Adrenal gland (tissue), 12 donors: ENCODE measurements around the gene GJD4. TPM values are rescaled to one million over a fixed set of nuclear protein-coding genes. Genes with fewer than 3 reads are reported as not detected.

Experiments used
- DNase-seq, 7 donors: peaks; one replicate each; pipeline ENCODE4 v3.0.0-alpha.2; 2019 to 2020
- H3K27ac ChIP-seq, 5 donors: fragments of 200-600 bp; sonication (generic) in 4 of 5; 1 replicate in 3 of 5; 2 replicates in 2 of 5; pipeline versions ENCODE4 v1.5.1 to v1.8.0; 2016 to 2020; ENCODE audit warnings: mild to moderate bottlenecking in 1 of 5
- H3K27me3 ChIP-seq: fragments of 200-600 bp; 2 replicates; pipeline ENCODE4 v1.8.0; 2021
- H3K36me3 ChIP-seq, 2 donors: fragments of 200-600 bp; replicated peaks in 1 of 2; 1 replicate in 1 of 2; 2 replicates in 1 of 2; pipeline versions ENCODE4 v1.5.1 to v1.8.0; 2018 to 2022
- H3K4me1 ChIP-seq, 2 donors: fragments of 200-600 bp; replicated peaks in 1 of 2; 1 replicate in 1 of 2; 2 replicates in 1 of 2; pipeline versions ENCODE4 v1.5.1 to v1.8.0; 2018 to 2021
- H3K4me3 ChIP-seq, 4 donors: fragments of 200-600 bp; sonication (generic) in 3 of 4; one replicate each; pipeline ENCODE4 v1.5.1; 2016 to 2018
- H3K9me3 ChIP-seq, 3 donors: fragments of 200-600 bp; sonication (generic) in 1 of 3; replicated peaks in 1 of 3; 1 replicate in 2 of 3; 2 replicates in 1 of 3; pipeline versions ENCODE4 v1.5.1 to v1.8.0; 2016 to 2021
- POLR2A ChIP-seq, 2 donors: fragments of 450-650 bp; IDR thresholded peaks; one replicate each; pipeline ENCODE4 v1.6.1; 2017; ENCODE audit warnings: antibody characterized with exemption in 2 of 2, mild to moderate bottlenecking in 2 of 2, moderate library complexity in 1 of 2
- WGBS, 4 donors: extraction: QIAGEN DNeasy Blood & Tissue Kit in 2 of 4; methylation state at CpG; one replicate each; pipeline versions ENCODE4 v1.1.5 to v1.1.7; 2013 to 2017; 5-methylcytosine and 5-hydroxymethylcytosine counted together
- intact Hi-C, 2 donors: fragments of 100-400 bp; cut with DNase I; formaldehyde crosslinking; loops; one replicate each; pipeline versions ENCODE4 v1.14.1 to v1.15.0; 2022 to 2023
- polyA plus RNA-seq, 3 donors: library from polyadenylated mRNA; stranded (reverse); fragments of 200-250 nt in 2 of 3; fragments of 350-450 nt in 1 of 3; fragmentation: Illumina TruSeq in 1 of 3; extraction: RNeasy Lipid Tissue Mini Kit (QIAGEN cat#74804) in 1 of 3; gene quantifications; one replicate each; pipeline ENCODE4 v1.2.3, GENCODE V29; 2013 to 2014
- total RNA-seq, 9 donors: library from RNA; depleted of rRNA in 4 of 9; stranded (reverse); fragments of >200 nt in 4 of 9; fragments of 120-200 nt in 1 of 9; fragmentation: NEBNext Ultra II Directional in 1 of 9; extraction: Animal tissue kit (Norgen Biotek cat#: 25700) in 1 of 9; gene quantifications; one replicate each; pipeline versions ENCODE4 v1.1.0 to v1.2.4, GENCODE V29; 2013 to 2023
- TF ChIP-seq, protein P1 (sequence below), 6 experiments: fragments of 450-650 bp in 4 of 6; fragments of 200-600 bp in 2 of 6; sonication (generic) in 1 of 6; IDR thresholded peaks; 1 replicate in 5 of 6; 2 replicates in 1 of 6; pipeline versions ENCODE4 v1.5.1 to v1.8.0; 2016 to 2021; ENCODE audit warnings: antibody characterized with exemption in 6 of 6, mild to moderate bottlenecking in 2 of 6, moderate library complexity in 1 of 6
- donor health status: healthy with polysubstance abuse.
- donor health status: Bipolar disorder and iron deficiency.
- donor health status: DM: yes; HTN: yes; CAD: no.
- donor health status: DM: no; HTN: no; CAD: no.
- donor health status: DM: no; HTN: no; CAD: no.
- donor health status: DM: yes; HTN: yes; CAD: no.

The GJD4 gene
- total and polyA plus RNA-seq, 12 donors = not detected

DNA sequence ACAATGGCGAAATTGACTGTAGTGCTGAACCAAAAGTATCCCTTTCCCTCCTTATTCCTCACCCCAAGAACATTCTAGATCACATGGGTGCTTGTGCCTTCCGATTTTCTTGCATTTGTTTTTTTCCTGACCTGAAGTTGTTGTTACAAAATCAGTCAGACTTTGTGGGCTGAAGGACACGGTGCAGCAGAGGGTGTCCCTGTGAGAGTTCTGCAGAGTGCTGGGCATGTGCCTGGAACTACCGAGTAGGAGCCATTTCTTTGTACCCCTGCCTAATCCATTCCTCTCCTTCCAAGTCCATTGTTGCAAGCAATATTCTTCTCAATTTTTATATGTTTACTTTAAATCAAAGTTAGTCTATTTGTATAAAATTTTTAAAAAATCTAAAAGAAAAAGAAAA lies 35.3 kb upstream of the GJD4 start:
- no peak for DNase-seq
- H3K27me3 ChIP-seq = no peaks in the 10 kb centered on the region
- H3K27ac ChIP-seq = no peak overlapping the region
- peaks cover under 1 to 5% of the 10 kb centered on the region in 2 donors for H3K4me1 ChIP-seq
- no peaks in the 10 kb centered on the region for H3K9me3 ChIP-seq
- intact Hi-C loops = loop anchor here in 1 of 2 donors (10.0 kb wide), 1 partner anchor 455 kb away; no protein-coding TSS in a partner anchor
- H3K4me3 ChIP-seq = no peak overlapping the region
- WGBS, 4 donors = 70 to 87% (median 74%) methylated on average over 4 of the region's 4 CpGs
- peaks cover 0 to 31% of the 10 kb centered on the region in 2 donors for H3K36me3 ChIP-seq
- no peak for TF ChIP-seq POLR2A (IDR thresholded peaks at IDR 0.05)
- TF ChIP-seq, protein P1, sequence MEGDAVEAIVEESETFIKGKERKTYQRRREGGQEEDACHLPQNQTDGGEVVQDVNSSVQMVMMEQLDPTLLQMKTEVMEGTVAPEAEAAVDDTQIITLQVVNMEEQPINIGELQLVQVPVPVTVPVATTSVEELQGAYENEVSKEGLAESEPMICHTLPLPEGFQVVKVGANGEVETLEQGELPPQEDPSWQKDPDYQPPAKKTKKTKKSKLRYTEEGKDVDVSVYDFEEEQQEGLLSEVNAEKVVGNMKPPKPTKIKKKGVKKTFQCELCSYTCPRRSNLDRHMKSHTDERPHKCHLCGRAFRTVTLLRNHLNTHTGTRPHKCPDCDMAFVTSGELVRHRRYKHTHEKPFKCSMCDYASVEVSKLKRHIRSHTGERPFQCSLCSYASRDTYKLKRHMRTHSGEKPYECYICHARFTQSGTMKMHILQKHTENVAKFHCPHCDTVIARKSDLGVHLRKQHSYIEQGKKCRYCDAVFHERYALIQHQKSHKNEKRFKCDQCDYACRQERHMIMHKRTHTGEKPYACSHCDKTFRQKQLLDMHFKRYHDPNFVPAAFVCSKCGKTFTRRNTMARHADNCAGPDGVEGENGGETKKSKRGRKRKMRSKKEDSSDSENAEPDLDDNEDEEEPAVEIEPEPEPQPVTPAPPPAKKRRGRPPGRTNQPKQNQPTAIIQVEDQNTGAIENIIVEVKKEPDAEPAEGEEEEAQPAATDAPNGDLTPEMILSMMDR (IDR thresholded peaks at IDR 0.05) = no peak

DNA sequence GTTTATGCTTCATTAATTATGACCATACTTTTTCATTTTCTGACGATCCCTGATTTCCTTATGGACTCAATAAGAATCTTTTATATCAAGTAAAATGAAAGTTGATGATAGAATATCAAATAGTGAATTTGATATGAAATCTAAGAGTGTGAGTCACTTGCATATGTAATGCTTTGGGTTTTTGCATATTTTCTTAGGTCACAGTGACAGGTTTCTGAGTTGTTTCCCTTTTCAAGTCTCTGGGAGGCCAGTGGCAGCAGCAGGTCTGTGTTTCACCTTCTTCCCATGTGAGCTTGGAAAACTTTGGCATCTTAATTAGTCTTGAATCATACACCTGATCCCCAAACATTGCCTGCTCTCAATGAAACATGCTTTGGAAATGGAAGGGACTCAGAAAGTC lies 34.7 kb upstream of the GJD4 start:
- Histone ChIP-seq H3K36me3 (peaks cover 0 to 31% of the 10 kb centered on the region in 2 donors), H3K4me3 (no peak overlapping the region), H3K9me3 (no peaks in the 10 kb centered on the region), H3K27me3 (no peaks in the 10 kb centered on the region), H3K4me1 (no peaks in the 10 kb centered on the region), H3K27ac (no peak overlapping the region)
- TF ChIP-seq POLR2A (IDR thresholded peaks at IDR 0.05) = no peak
- TF ChIP-seq, protein P1 (IDR thresholded peaks at IDR 0.05) = no peak
- no peak for DNase-seq
- intact Hi-C loops = no loop called here
- WGBS, 4 donors = 93 to 98% (median 96%) methylated on average over 1 of the region's 1 CpG

DNA sequence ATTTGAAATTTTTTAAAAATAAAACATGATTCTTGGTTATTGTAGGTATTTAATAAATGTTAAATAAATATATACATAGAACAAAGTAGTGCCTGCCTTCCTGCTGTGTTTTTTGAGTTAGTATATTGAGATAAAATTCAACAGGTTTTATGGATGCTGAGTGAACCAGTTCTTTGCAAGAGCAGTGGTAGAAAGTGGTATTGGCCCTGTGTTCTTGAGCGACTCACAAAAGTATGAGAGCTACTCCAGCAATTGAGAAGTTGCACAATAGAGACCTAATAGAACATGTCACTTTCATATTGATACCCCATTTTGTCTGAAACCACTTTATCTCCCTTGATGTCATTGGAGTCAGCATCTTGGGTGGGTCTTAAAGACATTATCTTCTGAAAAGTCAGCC lies 32.6 kb upstream of the GJD4 start:
- Histone ChIP-seq H3K36me3 (peaks cover 0 to 21% of the 10 kb centered on the region in 2 donors), H3K4me3 (no peak overlapping the region), H3K9me3 (no peaks in the 10 kb centered on the region), H3K4me1 (no peaks in the 10 kb centered on the region), H3K27me3 (no peaks in the 10 kb centered on the region), H3K27ac (no peak overlapping the region)
- TF ChIP-seq, protein P1 (IDR thresholded peaks at IDR 0.05) = no peak
- TF ChIP-seq POLR2A (IDR thresholded peaks at IDR 0.05) = no peak
- 87 to 98% (median 95%) methylated on average over 1 of the region's 1 CpG for WGBS, 4 donors
- DNase-seq = no peak
- intact Hi-C loops = no loop called here

DNA sequence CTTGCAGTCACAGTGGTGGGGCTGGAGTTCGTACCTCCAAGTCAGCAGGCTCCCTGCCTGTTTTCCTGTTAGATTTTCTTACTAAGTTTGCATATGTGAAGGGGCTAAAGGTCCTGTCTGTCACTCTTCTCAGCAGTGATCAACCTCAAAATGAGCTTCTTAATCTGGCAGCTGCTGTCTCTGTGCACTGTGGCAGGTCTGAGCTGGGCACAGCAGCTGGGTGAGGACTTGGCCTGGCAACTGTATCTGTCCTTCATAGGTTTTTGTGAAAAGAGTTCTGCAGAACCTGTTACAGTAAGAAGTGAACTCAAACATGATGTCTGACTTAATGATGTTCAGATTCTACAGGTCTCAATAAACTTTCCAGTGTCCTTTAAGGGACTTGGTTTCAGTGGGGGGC lies 31.3 kb upstream of the GJD4 start:
- H3K36me3 ChIP-seq = peaks cover 0 to 12% of the 10 kb centered on the region in 2 donors

More for the DNA sequence above, 31.3 kb upstream of the GJD4 start:
- H3K4me1 ChIP-seq = no peaks in the 10 kb centered on the region
- intact Hi-C loops = no loop called here
- 100% methylated on average over 1 of the region's 1 CpG for WGBS, 4 donors
- no peak for DNase-seq
- no peaks in the 10 kb centered on the region for H3K27me3 ChIP-seq
- H3K27ac ChIP-seq = no peak overlapping the region
- no peak for TF ChIP-seq POLR2A (IDR thresholded peaks at IDR 0.05)
- TF ChIP-seq, protein P1 (IDR thresholded peaks at IDR 0.05) = no peak
- H3K9me3 ChIP-seq = no peaks in the 10 kb centered on the region
- H3K4me3 ChIP-seq = no peak overlapping the region
